Stimulated activated CD4-positive, alpha-beta T cell treated with anti-CD3 and anti-CD28 coated beads, Interleukin-1b, Interleukin-23, amount 100 ng/mL, for 4 hours (primary cell): Measurements from ENCODE around the gene KCNK16.

Source experiments
- DNase-seq, 2 donors: peaks; one replicate each; pipeline ENCODE4 v3.0.0-alpha.2; 2020; ENCODE audit warnings: low read depth in 2 of 2

The KCNK16 gene

DNA sequence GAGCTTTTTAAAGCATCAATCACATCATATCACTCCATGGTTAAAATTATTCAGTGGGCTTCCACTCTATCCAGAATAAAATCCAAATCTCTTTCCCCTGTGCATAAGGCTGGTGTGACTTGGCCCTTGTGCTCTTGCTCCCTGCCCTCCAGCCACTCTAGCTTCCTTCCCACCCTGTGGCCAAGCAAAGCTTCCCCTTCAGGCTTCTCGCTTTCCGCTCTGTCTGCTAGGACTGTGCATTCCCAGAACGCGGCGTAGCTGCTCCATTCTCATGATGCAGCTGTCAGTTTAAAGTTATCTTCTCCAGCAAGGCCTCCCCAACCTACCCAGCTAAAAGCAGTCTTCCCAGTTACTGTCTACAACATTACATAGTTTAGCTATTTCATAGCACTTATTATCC, 19.4 kb upstream of the KCNK16 start:
- no peak for DNase-seq

DNA sequence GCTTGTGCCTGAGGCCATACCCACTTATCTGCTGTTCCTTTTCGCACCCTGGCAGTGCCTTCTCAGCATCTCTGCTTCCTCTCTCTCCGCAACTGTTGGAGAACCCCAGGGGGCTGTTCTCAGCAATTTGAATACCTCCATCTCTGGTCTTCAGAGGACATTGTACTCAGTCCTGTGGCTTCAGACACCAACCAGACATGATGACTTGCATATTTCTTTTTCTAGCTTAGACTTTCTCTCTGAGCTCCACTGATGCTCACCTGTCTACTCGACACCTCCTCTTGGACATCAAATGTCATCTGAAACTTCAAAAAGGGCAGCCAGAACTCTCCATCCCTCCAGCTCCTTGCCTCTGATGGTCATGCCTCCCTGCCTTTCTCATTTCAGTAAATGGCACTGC, 18.9 kb upstream of the KCNK16 start:
- DNase-seq, result no peak

DNA sequence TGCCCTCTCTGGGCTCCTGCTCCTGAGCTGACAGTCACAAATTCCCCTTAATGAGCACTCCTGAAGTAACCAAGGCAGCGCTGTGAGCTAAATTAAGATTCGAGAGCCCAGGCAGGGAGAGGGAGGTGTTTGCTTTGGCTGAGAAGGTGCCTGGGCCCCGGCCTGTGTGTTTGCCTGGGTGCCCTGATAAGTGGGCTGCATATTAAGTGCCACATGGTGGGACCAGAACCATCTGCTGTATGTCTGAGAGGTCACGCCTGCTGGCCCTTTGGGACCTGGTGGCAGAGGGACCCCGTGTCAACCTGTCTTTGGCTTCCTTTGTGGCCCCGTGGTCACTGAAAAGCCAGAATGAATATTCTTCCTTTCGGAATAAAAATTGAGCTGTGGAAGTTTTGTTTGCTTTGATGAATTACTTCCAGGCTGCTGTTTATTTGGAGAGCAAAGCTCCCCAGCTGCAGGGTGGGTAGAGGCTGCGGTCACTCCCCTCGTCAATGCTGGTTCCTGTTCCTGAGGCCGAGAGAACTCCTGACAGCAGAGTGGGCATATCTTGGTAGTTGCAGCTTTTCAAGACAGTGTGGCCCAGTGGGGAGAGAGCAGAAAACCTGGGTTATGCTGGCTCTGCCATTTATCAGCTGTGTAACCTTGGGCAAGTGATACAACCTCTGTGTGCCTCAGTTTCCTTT, 17.5 kb upstream of the KCNK16 start:
- no peak for DNase-seq

GRCh38 chr6:39339096-39339867, 16.8 kb upstream of the KCNK16 start:
- no peak for DNase-seq

DNA sequence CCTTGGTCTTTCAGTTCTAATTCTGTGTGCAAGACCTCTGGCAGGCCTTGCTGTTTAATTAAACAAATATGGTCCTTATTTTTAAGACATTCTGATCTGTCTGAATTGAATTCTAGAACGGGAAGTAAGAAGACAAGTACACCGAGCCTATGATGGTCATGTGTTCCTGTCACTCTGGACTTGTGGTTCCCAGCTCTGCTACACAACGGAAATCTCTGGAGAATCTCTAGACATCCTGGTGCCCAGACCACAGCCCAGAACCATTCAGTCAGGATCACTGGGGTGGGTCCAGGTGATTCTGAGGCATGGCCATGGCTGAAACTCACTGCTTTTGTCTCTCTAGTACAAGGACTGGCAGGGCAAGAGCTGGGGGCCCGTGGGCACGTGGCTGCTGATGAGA, 15.9 kb upstream of the KCNK16 start:
- no peak for DNase-seq

- DNase-seq, result no peak
Observed at GRCh38 chr6:39335780-39336545, 13.5 kb upstream of the KCNK16 start.

DNA sequence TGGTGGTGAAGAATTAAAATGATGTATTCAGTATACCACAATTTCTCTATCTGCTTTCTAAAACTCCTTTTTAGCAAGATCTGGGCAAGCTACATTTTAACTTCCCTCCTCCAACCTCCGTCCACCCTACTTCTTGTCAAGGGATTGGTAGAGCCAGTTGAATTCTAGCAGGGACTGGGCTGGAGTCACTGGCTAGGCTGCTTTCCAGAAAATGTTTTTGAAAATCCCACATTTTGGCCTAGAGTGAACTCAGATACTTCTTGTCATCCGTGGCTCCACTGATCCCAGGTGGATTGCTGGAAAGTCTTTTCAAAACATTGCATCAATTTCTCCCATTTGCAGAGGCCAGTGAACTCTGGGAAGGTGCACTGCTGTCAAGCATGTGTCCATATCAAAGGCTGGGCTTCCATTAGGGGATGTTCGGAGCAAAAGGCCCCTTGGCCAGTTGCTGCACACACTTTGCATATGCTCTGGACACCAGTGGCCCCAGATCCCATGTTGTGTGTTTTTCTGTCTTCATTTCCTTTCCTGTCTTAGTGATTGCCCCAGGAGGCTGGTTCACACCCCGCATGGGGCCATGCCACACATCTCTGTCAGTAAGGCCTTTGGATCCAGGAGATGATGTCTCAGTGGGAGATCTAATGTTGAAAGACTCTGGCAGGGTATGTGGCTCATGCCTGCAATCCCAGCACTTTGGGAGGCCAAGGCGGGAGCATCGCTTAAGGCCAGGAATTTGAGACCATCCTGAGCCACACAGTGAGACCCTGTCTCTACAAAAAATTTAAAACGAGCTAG, 11.3 kb upstream of the KCNK16 start:
- DNase-seq, result no peak

- DNase-seq, result no peak
Observed at GRCh38 chr6:39330476-39330875, 8.0 kb upstream of the KCNK16 start.

DNA sequence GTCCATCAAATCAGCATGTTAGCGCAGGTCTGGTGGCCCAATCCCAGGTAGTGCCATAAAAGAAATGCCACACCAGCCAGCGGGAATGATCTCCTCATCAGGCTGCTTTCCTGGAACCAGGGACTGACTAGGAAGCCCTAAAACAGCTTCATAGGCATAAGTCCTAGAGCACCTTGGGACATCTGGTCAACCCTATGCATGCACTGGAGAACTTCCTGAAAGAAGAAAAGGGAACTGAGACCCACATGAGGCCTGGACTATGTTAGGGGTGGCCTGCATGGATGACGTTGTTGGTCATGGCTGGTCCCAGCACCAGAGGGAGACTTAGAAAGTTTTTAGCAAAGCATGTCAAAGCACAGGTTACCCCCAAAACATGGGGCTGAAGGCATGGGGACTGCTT, 7.6 kb upstream of the KCNK16 start:
- no peak for DNase-seq

DNA sequence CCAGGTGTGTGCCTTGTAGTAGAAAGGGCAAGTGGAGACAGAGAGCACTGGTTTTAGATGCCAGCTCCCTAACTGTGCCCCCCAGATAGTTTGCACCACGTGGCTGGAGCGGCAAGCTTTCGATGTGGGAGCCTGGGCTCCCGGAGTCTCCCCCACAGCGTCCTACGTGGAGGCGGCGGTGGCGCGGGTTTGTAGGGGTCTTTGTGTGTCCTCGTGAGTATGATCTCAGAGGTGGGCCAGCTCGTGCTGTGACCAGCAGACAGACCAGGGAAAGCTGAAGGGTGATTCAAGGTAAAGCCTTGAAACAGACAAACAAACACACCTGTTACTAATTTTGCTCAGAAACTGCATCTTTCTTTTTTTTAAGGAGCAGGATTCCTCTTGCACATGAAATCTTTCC, 5.6 kb upstream of the KCNK16 start:
- no peak for DNase-seq

DNA sequence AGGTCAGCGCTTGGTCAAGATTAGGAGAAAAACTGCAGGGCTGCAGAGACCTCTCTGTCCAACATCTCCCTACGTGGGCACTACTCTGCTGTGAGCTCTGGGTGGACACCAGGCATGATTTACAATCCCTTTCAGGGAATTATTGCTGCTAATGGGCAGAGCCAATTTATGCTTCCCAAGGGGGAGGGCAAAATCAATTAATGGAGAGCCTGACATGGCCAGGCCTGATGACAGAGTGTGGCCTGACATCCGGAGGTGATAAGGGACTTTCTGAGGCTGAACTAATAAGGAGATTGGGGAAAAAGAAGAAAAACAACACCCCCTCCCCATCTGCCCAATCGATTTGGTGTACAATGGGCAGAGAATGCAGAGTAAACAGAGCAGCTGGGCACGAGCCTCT, 5.0 kb upstream of the KCNK16 start:
- no peak for DNase-seq

DNA sequence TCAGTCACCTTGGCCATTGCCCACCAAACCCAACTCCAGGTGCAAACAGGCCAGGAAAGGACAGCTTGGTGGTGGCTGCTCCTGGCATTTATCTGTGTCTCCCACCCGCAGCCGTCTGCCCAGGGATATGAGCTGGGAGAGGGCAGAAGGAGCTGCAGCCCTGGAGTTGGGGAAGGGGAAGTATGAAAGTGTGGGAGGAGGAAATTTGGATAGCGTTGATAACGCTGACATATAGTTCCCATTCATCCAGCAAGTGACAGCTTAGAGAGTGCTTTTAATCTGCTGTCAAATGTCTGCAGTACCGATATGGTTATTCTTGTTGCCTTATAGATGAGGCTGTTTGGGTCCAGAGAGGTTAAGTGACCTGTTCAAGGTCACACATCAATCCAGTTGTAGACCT, 741 bp downstream of the KCNK16 start:
- no peak for DNase-seq

GRCh38 chr6:39320363-39320984, 2.0 kb downstream of the KCNK16 start:
- no peak for DNase-seq

GRCh38 chr6:39319621-39320362, 2.7 kb downstream of the KCNK16 start:
- no peak for DNase-seq

- DNase-seq, result no peak
Observed at GRCh38 chr6:39317256-39317655, 5.2 kb downstream of the KCNK16 start.

DNA sequence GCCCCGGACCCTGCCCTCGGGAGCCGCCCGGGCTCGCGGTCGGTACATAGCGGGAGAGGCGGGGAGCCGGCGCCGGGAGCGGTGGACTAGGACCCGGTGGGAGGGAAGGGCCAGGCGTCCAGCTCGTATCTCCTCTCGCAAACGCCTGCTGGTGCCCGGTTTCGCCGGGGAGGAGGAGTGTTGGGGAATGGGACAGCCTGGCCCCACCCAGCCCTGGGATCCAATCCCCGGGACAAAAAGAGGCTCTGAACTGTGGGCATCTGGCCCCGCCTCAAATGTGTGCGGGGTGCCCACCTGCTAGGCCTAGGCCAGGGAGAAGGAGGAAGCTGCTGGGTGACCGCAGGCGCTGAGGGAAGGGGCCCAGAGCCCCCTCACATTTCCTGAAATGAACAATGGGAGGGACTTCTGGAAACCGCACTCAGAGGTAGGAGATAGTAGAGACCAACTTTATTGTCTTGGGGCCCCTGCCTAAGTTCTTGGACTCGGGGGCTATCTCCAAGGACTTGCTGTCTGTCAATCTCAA, 8.2 kb downstream of the KCNK16 start, which contains the start of gene KCNK17:
Gene KCNK17 (minus strand): TSS at position 147 of the 523 bp plus-strand sequence. CDS start 99 bp downstream, at position 48.
- DNase-seq, result no peak

DNA sequence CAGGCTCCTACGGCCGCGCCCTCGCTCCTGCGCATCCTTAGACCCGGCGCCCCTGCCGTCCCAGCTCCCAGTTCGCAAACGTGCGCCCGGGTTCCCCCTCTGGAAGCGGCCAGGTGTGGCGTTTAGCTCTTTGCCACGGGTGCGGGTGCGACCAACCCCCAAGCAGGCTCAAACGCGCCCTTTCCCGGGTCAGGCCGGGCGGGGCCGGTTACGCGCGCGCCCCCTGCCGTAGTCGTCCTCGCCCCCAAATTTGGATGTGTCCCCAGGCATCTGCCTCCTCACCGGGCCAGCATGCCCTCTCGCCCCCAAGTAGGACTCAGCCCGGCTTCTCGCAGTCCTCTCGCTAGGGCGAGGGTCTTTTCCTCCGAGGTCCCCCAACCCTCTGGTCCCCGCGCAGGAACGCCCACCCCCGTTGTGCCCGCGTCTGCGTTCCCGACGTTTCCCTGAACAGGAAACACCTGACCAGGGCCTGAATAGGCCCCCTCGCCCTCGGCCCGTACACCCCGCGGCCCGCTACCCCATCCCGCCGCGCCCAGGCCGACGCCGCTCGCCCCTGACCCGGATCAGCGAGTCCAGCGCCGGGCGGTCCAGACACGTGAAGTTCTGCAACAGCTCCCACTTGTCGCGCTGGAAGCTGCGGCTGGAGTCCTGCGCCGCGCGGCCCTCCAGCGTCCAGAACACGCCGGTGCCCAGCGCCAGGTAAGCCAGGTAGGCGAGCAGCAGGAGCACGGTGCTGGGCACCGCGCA, 8.8 kb downstream of the KCNK16 start:
- no peak for DNase-seq

DNA sequence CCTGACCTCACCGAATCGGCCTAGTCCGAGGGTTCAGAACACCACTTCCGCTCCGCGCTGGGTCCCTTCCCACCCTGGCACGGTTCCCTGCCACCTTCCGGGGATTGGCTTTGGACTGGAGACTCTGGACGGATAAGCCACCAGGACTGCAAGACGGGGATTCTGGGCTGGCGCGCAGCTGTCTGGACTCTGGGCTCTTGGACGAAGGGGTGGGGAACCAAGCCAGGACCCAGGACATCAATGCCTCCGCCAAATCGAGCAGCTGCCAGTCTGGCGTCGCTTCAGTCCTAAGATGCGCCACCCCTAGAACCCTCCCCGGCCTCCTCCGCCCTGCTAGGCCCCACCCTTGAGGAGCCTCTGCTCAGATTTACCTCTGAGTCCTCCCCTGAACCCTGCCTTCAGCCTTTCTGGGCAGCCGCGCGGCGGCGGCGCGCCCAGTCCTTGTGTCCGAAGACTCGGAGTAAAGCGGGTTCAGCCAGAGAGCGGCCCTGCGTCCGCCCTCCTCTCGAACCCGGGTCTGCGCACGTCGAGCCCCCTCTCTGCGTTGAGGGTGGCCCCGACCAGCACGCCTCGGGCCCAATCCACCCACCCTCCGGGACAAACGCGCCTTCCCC, 9.5 kb downstream of the KCNK16 start:
- no peak for DNase-seq

GRCh38 chr6:39310542-39310941, 12.0 kb downstream of the KCNK16 start:
- no peak for DNase-seq
